Measurements from ENCODE around the gene NTPCR. TPM values are rescaled to one million over a fixed set of nuclear protein-coding genes. Genes with fewer than 3 reads are reported as not detected.
A peak's percentile ranks its signal among the peaks of the same experiment; 100 is the strongest.

The NTPCR gene
- polyA plus RNA-seq, 2 of the 4 experiments (the other 2 are of a cell fraction), result 69.9 to 83.6 TPM

DNA sequence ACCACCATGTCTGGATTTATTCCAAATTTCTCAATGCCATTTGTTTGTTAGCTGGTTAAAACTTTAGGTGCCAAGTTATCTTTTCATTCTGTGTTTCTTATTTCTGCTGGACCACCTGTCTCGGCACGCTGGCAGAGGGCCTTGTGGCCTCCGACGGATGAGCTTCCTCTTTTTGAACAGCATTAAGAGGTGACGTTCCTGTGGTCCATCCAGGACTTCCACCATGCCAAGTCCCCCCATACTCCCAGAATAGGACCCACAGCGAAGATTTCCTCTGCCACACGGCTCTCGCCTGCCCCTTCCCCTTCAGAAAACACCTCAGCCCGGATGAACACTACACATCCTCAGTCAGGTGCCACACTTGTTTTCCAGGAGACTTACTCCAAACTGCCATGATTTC lies 73.8 kb downstream of the NTPCR start:
- Histone ChIP-seq H3K4me1 (peaks cover 7% of the 10 kb centered on the region; the same call in 2 of the 3 replicates), H3K9me3 (no peaks in the 10 kb centered on the region), H3K4me3 (no peak overlapping the region), H3K4me2 (no peak overlapping the region), H3K27ac (no peak overlapping the region)
- no peak for TF ChIP-seq NFE2L2 (conservative IDR thresholded peaks at IDR 0.05; ENCODE audit: low read length)
- TF ChIP-seq, protein P1, sequence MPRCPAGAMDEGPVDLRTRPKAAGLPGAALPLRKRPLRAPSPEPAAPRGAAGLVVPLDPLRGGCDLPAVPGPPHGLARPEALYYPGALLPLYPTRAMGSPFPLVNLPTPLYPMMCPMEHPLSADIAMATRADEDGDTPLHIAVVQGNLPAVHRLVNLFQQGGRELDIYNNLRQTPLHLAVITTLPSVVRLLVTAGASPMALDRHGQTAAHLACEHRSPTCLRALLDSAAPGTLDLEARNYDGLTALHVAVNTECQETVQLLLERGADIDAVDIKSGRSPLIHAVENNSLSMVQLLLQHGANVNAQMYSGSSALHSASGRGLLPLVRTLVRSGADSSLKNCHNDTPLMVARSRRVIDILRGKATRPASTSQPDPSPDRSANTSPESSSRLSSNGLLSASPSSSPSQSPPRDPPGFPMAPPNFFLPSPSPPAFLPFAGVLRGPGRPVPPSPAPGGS (IDR thresholded peaks at IDR 0.05), result no peak
- TF ChIP-seq JUN (IDR thresholded peaks at IDR 0.05), result no peak
- FAIRE-seq (no peak), ATAC-seq (no peak), DNase-seq (ENCODE audit: low read depth in 1 of 2, low spot score in 1 of 2) (no peak)
- POLR2A ChIA-PET, result no interaction called here
- CTCF ChIA-PET, result interaction anchor here (0.9 to 1.9 kb wide), 5 partner anchors 8 to 19 kb away, joined by 3 to 6 read pairs (median 4); no protein-coding TSS in a partner anchor
- WGBS (ENCODE audit: missing lambda C conversion rate), result 92% methylated on average over 9 of the region's 9 CpGs

DNA sequence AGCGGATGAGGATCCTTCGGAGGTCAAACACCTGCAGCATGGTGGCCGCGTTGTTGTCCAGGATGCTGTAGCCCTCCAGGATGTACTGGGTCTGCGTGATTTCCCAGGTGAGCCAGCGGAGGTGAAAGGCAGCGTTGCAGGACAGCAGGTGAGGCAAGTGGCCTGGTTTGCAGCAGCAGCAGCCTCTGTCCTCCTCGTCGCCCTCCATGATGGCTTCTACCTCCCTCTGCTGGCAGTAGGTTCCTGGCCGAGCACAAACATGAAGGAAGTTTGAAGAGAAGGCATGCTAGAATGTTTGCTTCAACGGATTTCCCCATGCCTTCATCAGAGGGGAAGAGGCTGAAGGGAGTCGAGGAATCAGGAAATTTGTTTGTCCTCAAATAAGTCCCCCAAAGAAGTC lies 74.7 kb downstream of the NTPCR start:
- DNase-seq (ENCODE audit: low read depth in 1 of 2, low spot score in 1 of 2) (peak; percentile 25 to 55), ATAC-seq (peak in 1 of 2 experiments; percentile 88; a peak in 3 of 6 replicates), FAIRE-seq (no peak)
- TF ChIP-seq TP53 (CRISPR knock-in tag; IDR thresholded peaks at IDR 0.05), result no peak
- TF ChIP-seq FOSB (CRISPR knock-in tag; IDR thresholded peaks at IDR 0.05), result no peak
- TF ChIP-seq RAD21 (conservative IDR thresholded peaks at IDR 0.05 in 1 of 2, IDR thresholded peaks at IDR 0.05 in 1 of 2), result peak; percentile 29 to 52; a peak in 2 of 5 replicates
- no peak for TF ChIP-seq EHF (CRISPR knock-in tag; IDR thresholded peaks at IDR 0.05)
- TF ChIP-seq, protein P2, sequence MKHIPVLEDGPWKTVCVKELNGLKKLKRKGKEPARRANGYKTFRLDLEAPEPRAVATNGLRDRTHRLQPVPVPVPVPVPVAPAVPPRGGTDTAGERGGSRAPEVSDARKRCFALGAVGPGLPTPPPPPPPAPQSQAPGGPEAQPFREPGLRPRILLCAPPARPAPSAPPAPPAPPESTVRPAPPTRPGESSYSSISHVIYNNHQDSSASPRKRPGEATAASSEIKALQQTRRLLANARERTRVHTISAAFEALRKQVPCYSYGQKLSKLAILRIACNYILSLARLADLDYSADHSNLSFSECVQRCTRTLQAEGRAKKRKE (CRISPR knock-in tag; IDR thresholded peaks at IDR 0.05; ENCODE audit: low read depth), result no peak
- TF ChIP-seq SMC3 (IDR thresholded peaks at IDR 0.05), result peak; percentile 30; the same call in 2 of the 3 replicates
- TF ChIP-seq, protein P3, sequence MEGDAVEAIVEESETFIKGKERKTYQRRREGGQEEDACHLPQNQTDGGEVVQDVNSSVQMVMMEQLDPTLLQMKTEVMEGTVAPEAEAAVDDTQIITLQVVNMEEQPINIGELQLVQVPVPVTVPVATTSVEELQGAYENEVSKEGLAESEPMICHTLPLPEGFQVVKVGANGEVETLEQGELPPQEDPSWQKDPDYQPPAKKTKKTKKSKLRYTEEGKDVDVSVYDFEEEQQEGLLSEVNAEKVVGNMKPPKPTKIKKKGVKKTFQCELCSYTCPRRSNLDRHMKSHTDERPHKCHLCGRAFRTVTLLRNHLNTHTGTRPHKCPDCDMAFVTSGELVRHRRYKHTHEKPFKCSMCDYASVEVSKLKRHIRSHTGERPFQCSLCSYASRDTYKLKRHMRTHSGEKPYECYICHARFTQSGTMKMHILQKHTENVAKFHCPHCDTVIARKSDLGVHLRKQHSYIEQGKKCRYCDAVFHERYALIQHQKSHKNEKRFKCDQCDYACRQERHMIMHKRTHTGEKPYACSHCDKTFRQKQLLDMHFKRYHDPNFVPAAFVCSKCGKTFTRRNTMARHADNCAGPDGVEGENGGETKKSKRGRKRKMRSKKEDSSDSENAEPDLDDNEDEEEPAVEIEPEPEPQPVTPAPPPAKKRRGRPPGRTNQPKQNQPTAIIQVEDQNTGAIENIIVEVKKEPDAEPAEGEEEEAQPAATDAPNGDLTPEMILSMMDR (IDR thresholded peaks at IDR 0.05), result peak; percentile 24; the same call in 2 of the 3 replicates
- TF ChIP-seq KDM5A (IDR thresholded peaks at IDR 0.05), result no peak
- no peak for TF ChIP-seq RFX5 (IDR thresholded peaks at IDR 0.05)
- no peak for TF ChIP-seq KDM1A (IDR thresholded peaks at IDR 0.05; ENCODE audit: low read depth)
- POLR2A ChIA-PET, result no interaction called here
- CTCF ChIA-PET, result interaction anchor here (1.1 to 1.9 kb wide), 5 partner anchors 15 to 26 kb away, joined by 3 to 5 read pairs (median 4); no protein-coding TSS in a partner anchor
- Histone ChIP-seq H3K4me1 (peaks cover 7% of the 10 kb centered on the region; the same call in 2 of the 3 replicates), H3K4me2 (no peak overlapping the region), H3K4me3 (no peak overlapping the region), H3K9me3 (no peaks in the 10 kb centered on the region), H3K27ac (peak overlapping the region in 1 of 2 experiments; percentile 39; a peak in 2 of 6 replicates)
- 76% methylated on average over 12 of the region's 12 CpGs for WGBS (ENCODE audit: missing lambda C conversion rate)

DNA sequence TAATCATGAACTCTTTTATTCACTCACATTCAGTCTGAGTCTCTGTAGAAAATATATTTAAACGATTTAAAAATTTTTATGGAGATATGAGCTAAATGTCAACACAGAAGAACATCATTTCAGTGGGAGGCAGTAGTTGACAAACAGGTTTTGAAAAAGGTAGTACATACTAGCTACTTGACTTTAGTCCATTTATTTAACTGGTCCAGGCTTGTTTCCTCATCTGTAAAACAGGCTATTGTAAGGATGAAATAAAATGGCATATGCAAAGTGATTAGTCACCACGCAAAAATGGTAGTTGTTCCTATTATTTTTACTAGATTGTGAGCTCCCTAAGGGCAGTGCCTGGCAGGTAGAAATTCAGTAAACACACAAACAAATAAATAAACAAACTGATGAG lies 75.2 kb downstream of the NTPCR start:
- ChIA-PET POLR2A (no interaction called here), CTCF (interaction anchor here (0.7 to 1.9 kb wide), 5 partner anchors 15 to 219 kb away, joined by 3 to 5 read pairs (median 4); no protein-coding TSS in a partner anchor)
- TF ChIP-seq POLR2AphosphoS2 (conservative IDR thresholded peaks at IDR 0.05; ENCODE audit: low read length), result no peak
- TF ChIP-seq CBX2 (IDR thresholded peaks at IDR 0.05; ENCODE audit: borderline replicate concordance, low read depth), result no peak
- no peak for TF ChIP-seq CHD2 (IDR thresholded peaks at IDR 0.05; ENCODE audit: low read length, partially characterized antibody)
- TF ChIP-seq CBX8 (IDR thresholded peaks at IDR 0.05), result no peak
- TF ChIP-seq KDM1A (IDR thresholded peaks at IDR 0.05; ENCODE audit: low read depth), result no peak
- FAIRE-seq, result no peak
- Histone ChIP-seq H3K9me3 (no peaks in the 10 kb centered on the region), H3K4me1 (peaks cover 7% of the 10 kb centered on the region; the same call in 2 of the 3 replicates), H3K27ac (peak overlapping the region in 1 of 2 experiments; percentile 39; a peak in 2 of 6 replicates), H3K4me3 (no peak overlapping the region), H3K4me2 (no peak overlapping the region)
- 56% methylated on average over 2 of the region's 2 CpGs for WGBS (ENCODE audit: missing lambda C conversion rate)
- ATAC-seq, result peak in 1 of 2 experiments; percentile 39; a peak in 2 of 6 replicates
- no peak for DNase-seq (ENCODE audit: low read depth in 1 of 2, low spot score in 1 of 2)
